Neural crest cell (in vitro differentiated cells): ENCODE measurements around the gene MILR1. TPM values are rescaled to one million over a fixed set of nuclear protein-coding genes. Genes with fewer than 3 reads are reported as not detected.
A peak's percentile ranks its signal among the peaks of the same experiment; 100 is the strongest.

ENCODE experiments used
- DNase-seq: peaks from one replicate; pipeline ENCODE4 v3.0.0; 2021; ENCODE audit warnings: low read depth, mixed read lengths, low spot score
- H3K27ac Mint-ChIP-seq: one replicate; pipeline ENCODE4 v1.8.0; 2021; ENCODE audit warnings: mild to moderate bottlenecking, mixed read lengths; ENCODE audit not compliant: unreplicated experiment
- H3K27me3 Mint-ChIP-seq: 2 replicates; pipeline ENCODE4 v1.8.0; 2021; ENCODE audit warnings: low read depth, mild to moderate bottlenecking, mixed read lengths
- H3K36me3 Mint-ChIP-seq: 2 replicates; pipeline ENCODE4 v1.8.0; 2021; ENCODE audit warnings: low read depth, mild to moderate bottlenecking, mixed read lengths
- H3K4me1 Mint-ChIP-seq: 2 replicates; pipeline ENCODE4 v1.8.0; 2021; ENCODE audit warnings: mixed read lengths
- H3K4me3 Mint-ChIP-seq: one replicate; pipeline ENCODE4 v1.8.0; 2021; ENCODE audit warnings: mild to moderate bottlenecking, mixed read lengths
- H3K9me3 Mint-ChIP-seq: 2 replicates; pipeline ENCODE4 v1.8.0; 2021; ENCODE audit warnings: mixed read lengths
- total RNA-seq: library from RNA; stranded (reverse); gene quantifications from 2 replicates; pipeline ENCODE4 v1.2.1, GENCODE V29; 2021
- TF ChIP-seq, protein P1 (sequence below): fragments of 200-600 bp; sonication (generic); conservative IDR thresholded peaks from 2 replicates; pipeline ENCODE4 v1.5.0; 2021; ENCODE audit warnings: antibody characterized with exemption, mild to moderate bottlenecking

The MILR1 gene
- total RNA-seq, 1 donor from 2014 or later = not detected

DNA sequence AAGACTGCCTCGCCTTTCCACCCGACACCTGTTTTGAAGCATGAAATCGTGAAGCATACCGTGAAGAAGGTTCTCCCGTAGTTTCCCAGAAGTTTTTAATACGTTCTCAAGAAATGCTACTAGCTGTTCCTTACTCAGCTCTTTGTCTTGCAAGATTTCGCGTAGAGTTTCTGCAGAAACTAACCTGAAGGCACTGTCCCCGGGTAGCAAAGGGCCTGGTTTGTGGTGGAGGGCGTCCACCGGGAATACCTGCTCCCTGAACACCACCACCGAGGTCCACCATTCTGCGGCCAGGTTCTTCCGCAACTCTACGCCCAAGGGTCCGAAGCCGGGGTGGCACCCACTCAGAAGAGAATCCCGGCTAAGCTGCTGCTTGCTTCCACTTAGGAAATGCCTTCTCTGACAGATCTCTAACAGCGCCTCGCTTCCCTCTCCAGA lies 47.5 kb downstream of the MILR1 start:
- Mint-ChIP-seq H3K9me3 (no peaks in the 10 kb centered on the region), H3K4me3 (peak overlapping the region; percentile 99), H3K4me1 (peaks cover 55% of the 10 kb centered on the region), H3K27me3 (peaks cover 16% of the 10 kb centered on the region), H3K36me3 (peaks cover 21% of the 10 kb centered on the region), H3K27ac (peak overlapping the region; percentile 99)
- TF ChIP-seq, protein P1, sequence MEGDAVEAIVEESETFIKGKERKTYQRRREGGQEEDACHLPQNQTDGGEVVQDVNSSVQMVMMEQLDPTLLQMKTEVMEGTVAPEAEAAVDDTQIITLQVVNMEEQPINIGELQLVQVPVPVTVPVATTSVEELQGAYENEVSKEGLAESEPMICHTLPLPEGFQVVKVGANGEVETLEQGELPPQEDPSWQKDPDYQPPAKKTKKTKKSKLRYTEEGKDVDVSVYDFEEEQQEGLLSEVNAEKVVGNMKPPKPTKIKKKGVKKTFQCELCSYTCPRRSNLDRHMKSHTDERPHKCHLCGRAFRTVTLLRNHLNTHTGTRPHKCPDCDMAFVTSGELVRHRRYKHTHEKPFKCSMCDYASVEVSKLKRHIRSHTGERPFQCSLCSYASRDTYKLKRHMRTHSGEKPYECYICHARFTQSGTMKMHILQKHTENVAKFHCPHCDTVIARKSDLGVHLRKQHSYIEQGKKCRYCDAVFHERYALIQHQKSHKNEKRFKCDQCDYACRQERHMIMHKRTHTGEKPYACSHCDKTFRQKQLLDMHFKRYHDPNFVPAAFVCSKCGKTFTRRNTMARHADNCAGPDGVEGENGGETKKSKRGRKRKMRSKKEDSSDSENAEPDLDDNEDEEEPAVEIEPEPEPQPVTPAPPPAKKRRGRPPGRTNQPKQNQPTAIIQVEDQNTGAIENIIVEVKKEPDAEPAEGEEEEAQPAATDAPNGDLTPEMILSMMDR = no peak
- no peak for DNase-seq

DNA sequence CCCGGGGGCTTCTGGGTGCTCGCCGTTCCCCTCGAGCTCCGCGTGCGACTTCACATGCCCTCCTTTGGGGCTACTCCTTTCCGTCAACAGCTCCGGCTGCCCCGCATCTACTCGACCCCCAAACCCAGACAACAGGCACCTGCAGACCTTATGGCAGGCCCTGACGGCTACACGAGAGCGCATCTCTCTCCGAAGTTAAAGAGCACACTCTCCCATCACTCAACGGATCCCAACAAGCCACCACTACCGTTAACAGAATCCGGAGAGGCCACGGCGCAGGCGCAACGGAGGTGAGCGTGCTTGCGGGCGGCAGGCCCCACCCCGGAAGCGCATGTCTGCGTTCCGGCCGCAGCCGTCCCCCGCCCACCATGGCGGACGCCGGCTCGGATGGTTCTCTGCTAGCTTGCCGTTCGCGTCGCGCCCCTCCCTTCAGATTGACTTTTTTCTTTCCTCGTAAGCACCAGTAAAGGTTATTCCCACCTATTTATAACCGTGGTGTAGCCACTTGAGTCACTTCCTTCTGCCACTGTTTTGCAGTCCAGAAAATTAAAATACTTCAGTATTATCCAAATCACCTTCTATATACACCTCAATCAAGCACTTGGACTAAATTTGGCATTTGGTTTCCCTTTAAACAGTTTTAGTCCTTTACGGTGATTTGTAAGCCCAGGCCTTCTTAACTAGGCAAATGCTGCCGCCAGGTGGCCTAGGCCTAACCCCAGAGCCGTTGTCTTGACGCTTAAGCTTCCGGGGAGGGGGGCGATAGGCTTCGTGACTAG lies 48.1 kb downstream of the MILR1 start, which contains the start of gene POLG2:
Gene POLG2 (minus strand): TSS at position 269 of the 779 bp plus-strand sequence. CDS start 86 bp downstream, at position 183.
- peak; percentile 89 for DNase-seq
- TF ChIP-seq, protein P1 = peak; percentile 71
- Mint-ChIP-seq H3K4me1 (peaks cover 58% of the 10 kb centered on the region), H3K27ac (peak within 1 kb of the TSS; percentile 99), H3K4me3 (peak within 1 kb of the TSS; percentile 99), H3K27me3 (peaks cover 19% of the 10 kb centered on the region), H3K36me3 (peaks cover 24% of the 10 kb centered on the region), H3K9me3 (no peaks in the 10 kb centered on the region)

DNA sequence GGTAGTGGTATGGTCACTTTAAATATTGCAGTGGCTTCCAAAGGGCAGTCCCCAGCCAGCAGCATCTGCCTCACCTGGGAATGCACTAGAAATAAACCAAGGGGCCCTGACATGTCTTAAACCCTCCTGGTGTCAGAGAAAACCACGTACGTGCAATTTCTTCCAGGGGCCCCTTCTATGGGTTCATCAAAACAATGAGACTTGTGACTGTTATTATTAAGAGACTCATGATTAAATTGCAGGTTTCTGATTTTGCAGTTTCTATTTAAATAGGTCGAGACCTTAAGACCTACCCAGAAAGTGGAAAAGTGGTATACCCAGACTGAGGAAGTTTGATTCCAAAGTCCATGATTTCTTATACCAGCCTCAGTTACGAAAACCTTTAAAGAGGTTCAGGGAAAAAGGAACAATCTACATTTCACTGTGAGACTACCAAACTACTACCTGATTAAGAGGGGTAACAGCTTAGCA lies 48.7 kb downstream of the MILR1 start:
- no peak for DNase-seq
- peak overlapping the region; percentile 99 for H3K4me3 Mint-ChIP-seq
- TF ChIP-seq, protein P1 = no peak
- H3K4me1 Mint-ChIP-seq = peaks cover 64% of the 10 kb centered on the region
- peak overlapping the region; percentile 99 for H3K27ac Mint-ChIP-seq
- H3K36me3 Mint-ChIP-seq = peaks cover 28% of the 10 kb centered on the region
- peaks cover 22% of the 10 kb centered on the region for H3K27me3 Mint-ChIP-seq
- H3K9me3 Mint-ChIP-seq = no peaks in the 10 kb centered on the region

DNA sequence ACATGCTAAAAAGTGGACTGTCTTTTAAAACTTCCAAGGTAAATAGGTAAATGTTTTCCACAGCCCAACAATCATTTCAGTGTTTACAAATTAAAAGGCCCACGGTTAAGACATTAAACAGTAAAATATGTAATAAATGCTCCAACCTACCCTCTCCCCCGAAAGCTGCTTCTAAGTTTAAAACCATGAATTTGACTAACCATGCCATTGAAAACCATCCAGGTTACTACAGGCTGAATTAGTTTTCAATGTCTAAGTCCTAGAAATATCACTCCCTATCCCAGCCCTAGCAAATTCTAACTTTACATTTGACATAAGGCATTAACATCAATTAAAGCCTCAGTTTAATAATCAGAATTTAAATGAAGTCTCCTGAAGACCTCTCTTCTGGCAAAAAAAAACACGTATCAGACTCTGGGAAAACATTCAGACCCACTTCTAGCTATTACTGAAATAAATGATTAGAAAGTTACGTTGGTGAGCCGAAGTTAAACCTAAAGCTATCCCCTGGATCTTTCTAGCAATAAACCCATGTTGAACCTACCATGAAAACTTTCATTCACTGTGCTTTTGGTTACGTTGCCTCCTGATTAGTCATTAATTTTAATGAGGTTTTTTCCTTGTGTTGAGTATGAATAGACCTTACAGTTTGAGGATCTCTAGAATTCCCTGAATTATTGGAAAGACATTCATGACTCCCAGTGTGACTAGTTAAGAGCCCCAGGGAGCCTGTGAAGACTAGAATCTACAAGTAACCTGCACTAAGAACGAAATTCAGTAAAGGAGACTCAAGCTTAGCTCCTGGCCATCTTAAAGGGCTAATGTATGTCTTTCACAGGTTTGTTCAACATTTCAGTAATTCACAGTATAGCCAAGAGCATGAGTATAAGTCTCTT lies 49.6 kb downstream of the MILR1 start:
- no peak for DNase-seq
- Mint-ChIP-seq H3K27ac (no peak overlapping the region), H3K36me3 (peaks cover 37% of the 10 kb centered on the region), H3K27me3 (peaks cover 24% of the 10 kb centered on the region), H3K4me3 (peak overlapping the region; percentile 99), H3K4me1 (peaks cover 72% of the 10 kb centered on the region), H3K9me3 (no peaks in the 10 kb centered on the region)
- TF ChIP-seq, protein P1 = no peak

DNA sequence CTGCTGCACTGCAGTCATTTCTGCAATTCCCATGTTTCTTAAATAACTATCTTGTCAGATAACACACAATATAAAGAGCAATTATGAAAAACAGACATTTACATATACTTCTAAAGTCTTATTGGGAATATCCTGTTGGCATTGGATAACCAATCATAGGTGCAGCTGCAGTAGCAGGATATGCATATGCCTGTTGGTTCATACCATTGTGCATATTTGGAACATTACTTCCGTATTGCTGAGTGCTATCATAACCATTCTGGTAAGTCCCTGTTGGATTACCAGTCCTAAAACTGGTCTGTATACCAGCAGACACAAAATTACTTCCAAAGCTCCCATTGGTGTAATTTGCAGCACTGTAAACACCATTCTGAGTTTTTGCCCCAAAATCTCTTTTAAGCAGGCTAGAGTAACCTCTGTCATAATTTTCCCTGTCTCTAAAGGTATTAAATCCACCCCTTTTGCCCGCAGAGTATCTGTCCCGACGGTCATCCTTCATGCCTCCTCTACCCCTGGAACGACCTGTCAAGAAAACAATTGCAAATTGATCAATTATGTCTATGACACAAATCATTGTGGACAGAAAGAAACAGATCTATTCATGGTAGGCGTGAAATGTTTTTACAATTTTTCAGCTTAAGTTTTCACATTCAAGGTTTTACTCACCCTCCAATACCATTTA lies 51.0 kb downstream of the MILR1 start:
- H3K4me1 Mint-ChIP-seq = peaks cover 73% of the 10 kb centered on the region
- H3K36me3 Mint-ChIP-seq = peaks cover 45% of the 10 kb centered on the region
- no peak for DNase-seq
- H3K4me3 Mint-ChIP-seq = peak overlapping the region; percentile 38
- H3K27ac Mint-ChIP-seq = no peak overlapping the region
- H3K27me3 Mint-ChIP-seq = peaks cover 29% of the 10 kb centered on the region
- no peaks in the 10 kb centered on the region for H3K9me3 Mint-ChIP-seq
- TF ChIP-seq, protein P1 = no peak
